IPS DF 4.7 (cell line): ENCODE measurements around the gene ANKRD37.

Experiments used
- DNase-seq: peaks from one replicate; pipeline ENCODE4 v3.0.0-alpha.2; 2013; ENCODE audit warnings: low spot score; ENCODE audit errors: extremely low read depth

Gene ANKRD37

DNA sequence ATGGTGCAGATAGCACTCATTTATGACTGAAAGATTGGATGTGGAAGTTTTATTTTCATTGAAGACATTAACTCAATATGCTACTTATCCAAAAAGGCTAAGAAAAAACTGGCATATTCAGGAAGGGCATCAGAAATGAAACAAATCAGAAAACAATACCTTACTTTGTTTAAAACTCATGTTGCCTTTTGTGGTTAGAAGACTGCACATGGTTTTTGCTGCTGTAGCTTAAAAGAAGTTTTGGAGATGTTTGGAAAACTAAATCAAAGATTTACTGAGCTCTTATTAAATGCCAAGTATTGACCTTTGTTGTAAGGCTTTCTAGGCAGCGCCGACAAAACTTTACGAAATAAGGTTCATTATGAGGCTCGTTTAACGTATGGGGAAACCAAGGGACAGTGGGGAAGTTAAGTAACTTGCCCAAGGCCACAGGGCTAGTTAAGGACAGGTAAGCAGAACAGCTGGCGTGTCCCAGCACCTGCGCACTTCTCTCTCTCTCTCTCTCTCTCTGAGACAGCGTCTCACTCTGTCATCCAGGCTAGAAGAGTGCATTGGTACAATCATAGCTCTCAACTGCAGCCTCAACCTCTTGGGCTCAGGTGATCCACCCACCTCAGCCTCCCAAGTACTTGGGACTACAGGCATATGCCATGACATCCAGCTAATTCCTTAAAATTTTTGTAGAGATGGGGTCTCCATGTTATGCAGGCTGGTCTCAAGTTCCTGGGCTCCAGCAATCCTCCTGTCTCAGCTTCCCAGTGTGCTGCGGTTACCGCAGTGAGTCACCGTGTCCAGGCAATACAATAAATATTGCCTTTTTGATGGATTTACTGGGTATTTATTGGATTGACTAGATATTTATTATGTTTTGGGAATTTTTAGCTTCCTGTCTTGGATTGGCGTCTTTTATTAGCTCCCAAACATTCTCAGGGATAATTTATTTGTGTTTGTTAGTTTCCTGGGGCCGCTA is 17.0 kb upstream of the ANKRD37 start:
- no peak for DNase-seq

DNA sequence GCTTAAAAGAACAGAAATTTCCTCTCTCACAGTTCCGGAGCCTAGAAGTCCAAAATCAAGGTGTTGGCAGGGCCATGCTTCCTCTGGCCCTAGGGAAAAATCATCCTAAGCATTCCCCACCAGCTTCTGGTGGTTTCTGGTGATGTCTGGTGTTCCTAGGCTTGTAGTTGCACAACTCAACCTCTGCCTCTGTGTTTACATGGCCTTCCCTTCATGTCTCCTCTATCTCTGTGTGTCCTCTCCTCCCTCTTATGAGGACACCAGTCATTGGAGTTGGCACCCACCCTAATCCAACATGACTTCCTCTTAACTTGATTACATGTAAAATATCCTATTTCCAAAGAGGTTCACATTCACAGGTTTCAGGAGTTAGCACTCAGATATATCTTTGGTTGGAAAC is 16.3 kb upstream of the ANKRD37 start:
- DNase-seq = no peak

DNA sequence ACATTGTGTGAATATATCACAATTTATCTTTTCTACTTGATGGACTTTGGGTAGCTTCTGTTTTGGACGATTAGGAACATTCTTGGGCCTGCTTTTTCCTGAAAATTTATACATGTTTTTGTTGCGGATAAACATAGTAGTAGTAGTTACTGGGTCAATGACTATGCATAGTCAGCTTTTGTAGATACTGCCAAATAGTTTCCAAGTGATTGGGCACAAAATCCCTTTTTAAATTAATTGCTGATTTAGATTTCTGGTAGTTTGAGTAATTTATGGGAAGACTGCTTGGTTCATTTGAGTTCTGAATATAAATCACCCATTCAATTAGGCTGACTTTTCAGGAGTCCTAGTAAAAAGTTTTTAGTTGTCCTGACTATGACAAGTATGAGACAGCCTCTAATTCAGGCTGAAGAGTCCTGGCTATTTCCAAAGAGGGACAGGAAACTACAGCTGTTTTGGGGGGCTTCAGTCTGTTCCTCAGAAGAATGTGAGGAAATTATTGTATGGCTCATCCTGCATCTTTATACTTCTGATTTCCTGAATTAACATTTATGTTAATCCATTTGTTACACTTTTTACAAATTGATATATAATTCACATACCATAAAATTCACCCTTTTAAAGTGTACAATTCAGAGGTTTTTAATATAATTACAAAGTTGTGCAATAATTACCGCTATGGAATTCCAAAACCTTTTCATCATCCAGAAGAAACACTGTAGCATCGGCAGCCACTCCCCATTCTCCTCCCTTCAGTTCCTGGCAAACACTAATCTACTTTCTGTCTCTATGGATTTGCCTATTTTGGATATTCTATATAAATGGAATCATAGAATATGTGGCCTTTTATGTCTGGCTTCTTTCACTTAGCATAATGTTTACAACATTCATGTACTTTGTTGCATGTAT is 15.1 kb upstream of the ANKRD37 start:
- DNase-seq = no peak

DNA sequence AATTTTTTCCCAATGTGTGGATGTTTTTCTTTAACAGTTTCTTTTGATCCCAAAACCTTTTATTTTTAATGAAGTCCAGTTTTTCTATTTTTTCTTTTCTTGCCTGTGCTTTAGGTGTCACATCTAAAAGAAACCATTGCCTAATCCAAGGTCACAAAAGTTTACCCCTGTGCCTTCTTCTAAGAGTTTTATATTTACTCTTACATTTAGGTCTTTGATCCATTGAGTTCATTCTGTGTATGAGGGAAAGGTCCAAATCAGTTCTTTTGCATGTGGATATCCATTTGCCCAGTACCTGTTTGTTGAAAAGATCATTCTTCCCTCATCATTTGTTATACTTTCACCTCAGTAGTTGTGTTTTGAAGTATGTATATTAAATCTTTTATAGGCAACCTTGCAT is 13.9 kb upstream of the ANKRD37 start:
- no peak for DNase-seq

DNA sequence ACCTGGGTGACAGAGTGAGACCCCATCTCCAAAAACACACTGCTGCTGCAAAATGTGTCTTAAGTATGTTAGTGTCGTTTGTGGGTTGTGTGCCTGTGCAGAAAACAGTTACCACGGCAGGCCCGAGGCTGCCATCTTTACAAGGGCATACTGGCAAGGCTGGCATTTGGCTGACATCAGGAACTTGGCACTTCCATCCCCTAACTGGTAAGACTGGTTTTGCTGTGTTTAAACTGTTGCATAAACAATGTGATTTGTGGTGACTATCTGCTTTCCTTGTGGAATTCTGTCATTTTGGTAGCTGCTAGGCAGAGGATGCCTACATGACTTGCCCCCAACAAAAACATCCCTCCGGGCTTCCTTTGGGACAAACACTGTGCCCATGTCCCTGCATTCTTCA is 13.2 kb upstream of the ANKRD37 start:
- no peak for DNase-seq

DNA sequence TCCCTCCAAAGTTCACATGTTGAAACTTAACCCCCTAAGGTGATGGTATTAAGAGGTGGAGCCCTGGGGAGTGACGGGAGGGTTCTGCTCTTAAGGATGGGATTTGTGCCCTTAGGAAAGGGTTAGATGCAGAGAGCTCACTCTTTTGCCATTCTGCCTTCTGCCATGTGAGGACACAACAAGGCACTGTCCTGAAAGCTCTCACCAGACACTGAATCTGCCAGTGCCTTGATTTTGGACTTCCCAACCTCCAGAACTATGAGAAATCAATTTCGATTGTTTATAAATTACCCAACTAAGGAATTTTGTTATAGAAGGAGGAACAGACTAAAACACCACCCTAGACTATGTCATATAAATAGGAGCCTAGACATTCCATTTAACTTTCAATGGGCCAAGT is 12.6 kb upstream of the ANKRD37 start:
- DNase-seq = no peak

DNA sequence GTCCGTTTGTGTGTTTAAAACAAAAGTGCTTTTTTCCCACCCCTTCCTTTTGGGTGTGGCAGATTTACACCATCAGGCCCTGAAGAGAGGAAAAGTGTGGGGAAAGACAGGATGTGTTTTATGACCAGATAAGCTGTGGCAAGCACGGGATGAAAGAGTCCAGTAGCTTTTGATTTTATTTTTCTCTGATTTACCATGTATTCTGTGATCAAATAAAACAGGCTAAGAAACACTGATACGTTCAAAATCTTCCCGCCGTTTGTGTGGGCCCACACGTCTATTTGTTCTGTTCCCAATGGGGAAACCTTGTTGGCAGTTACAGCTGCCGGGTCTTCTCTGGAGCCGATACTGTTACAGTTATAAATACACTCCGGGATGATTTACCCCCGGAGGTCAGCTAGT is 11.7 kb upstream of the ANKRD37 start:
- DNase-seq = no peak

DNA sequence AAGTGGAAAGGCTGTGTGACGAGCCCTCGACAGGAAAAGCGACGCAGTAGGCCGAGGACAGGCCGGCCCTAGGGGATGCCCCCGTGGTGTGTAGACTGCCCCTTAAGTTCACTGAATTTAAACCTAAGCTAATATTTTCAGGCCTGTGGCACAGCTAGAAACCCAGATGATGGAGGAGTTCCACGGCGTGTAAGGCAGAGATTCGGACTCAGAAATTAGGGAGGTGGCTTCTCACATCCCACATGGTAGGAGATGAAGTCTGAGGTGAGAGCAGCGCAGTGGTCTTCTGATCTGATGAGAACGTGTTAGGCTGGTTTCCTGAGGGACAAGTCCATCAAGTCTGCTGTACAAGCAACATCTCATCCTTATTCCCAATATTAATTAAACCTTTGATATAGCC is 8.7 kb upstream of the ANKRD37 start:
- no peak for DNase-seq

DNA sequence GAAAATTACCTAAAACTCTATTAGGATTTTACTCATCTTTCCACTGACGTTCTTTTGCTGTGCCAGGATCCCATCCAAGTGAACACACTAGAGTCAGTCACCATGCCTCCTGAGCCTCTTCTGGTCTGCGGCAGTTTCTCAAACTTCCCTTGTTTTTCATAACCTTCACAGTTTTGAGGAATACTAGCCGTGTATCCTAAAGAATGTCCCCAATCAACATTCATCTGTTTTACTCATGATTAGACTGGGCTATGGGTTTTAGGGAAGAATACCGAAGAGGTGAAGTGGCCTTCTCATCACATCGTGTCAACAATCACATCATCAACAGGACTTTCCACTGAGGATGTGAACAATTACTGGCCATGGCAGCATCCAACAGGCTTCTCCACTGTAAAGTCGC is 5.7 kb upstream of the ANKRD37 start:
- no peak for DNase-seq

DNA sequence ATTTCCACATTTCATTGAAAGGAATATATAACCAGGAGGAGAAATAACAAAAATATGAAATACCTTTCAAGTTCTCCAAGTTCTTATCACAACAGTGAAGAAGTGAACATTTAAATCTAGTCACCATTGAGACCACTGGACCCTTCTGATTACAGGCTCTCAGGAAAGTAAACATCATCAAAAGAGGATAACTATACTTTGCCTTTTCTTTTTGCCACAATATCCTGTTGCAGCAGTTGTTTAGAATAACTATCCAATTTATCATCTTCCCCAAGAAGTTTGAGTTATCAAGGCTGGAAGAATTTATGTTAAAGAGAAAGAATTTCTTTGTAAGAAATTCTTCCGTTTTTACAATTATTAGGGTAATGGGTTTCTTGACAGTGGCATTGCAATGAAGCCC is 4.5 kb upstream of the ANKRD37 start:
- DNase-seq = no peak

DNA sequence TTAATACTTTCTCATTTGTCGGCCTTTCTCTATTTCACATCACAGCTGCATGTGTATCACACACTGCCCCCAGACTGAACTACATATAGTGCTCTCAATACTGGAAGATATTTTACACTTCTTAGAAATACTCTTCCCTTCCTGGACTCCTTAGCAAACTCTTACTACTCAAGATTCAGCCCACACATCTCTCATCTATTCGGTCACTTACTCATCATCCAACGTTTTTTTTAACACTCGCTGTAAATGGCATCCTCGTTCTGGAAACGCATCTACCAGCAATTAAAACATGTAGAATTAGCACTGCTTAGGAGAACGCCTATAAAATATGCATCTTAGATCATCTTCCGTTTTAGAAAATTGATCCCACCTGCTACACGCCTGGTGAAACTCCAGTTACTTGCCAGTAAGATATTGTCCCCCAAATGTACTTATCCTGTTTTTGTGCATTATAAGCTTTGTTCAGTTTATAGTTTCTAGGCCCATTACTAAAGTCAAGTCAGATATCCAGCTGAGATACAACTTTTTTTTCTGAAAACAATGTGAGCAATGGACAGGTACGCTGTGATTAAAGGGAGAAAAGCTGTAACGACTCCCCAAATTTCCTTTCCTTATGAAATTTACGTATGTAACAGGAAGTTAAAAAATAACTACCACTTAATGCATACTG is 1.9 kb upstream of the ANKRD37 start:
- no peak for DNase-seq

DNA sequence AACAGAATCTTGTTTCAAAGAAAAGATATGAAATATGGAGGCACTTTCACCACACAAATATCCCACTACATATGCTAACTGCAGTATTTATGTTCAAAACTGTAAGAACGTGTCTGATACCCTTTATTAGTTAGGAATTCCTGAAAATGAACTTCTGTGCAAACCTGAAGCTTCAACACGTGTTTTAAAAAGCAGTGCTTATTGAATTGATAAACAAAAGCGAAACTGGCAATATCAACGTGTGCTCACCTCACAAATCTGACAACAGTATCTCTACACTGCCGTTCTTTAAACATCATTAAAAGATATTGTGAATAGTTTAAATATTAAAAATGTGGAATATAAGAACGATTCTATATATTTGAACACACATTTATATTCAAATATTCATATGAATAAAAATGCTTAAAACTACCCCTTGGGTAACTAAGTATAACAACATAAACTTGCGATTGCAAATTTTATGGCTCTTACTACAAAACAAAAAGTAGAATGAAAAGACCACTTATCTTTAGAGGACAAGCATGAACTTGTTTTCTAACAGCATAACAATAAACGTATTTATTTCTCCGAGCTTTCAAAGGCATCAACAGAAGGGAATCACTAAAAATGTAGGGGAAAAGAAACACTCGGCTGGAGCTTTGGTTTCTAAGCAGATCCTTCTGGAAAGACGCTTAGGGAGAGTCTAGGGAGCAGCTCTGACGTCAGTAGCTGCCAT is 1.2 kb upstream of the ANKRD37 start, which contains the start of gene LRP2BP:
Gene LRP2BP (minus strand): TSS at position 687 of the 718 bp plus-strand sequence. CDS start 17,738 bp downstream, outside the sequence.
- no peak for DNase-seq

DNA sequence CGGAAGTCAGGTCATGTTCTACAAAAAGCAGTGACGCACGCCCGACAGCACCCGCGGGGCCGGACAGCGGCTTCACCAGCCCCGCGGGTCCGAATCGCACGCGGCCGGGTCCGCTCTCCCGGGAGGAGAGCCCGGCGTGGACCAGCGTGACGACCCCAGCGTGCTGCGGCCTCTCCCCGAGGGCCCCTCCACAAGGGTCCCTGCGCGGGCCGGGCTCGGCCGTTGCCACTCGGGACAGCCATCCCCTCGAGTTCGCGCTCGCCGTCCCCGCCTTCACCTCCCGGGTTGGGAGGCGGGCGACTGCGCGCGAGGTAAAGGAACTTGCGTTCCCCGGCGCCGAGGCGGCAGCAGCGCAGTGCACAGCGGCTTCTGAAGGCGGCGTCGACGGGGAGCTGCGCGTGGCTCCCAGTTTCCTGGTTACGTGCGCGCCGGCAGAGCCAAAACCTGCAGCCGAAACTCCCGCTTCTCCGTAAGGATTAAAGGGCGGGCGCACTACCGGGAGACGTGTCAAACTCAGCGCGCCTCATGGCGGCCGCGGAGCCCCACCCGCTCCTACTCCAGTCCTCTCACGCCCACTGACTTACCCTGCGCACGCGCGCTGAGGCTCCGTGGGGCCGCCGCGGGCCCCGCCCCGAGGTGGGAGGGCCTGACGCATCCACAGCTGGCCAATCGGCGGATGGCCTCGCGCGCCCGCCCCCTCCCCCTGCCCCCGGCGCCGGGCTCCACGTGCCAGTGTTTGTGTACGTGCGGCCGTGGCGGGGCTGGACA is 501 bp upstream of the ANKRD37 start:
- no peak for DNase-seq

DNA sequence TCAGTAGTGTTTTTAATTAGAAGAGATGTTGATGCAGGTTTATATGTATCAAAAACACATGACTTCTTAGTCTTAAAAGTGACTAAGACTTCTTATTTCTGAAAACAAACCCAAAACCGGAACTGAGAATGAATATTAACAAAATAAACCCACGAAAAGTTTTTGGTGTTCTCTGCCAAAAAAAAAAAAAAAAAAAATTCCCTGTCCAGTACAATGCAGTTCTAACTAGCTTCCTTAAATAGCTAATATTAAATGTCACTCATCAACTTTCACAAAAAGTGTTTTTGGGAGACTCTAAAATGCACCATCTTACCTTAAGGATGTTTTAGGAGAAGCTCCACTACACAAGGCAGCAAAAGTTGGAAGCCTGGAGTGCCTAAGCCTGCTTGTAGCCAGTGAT is 2.0 kb downstream of the ANKRD37 start:
- DNase-seq = no peak

DNA sequence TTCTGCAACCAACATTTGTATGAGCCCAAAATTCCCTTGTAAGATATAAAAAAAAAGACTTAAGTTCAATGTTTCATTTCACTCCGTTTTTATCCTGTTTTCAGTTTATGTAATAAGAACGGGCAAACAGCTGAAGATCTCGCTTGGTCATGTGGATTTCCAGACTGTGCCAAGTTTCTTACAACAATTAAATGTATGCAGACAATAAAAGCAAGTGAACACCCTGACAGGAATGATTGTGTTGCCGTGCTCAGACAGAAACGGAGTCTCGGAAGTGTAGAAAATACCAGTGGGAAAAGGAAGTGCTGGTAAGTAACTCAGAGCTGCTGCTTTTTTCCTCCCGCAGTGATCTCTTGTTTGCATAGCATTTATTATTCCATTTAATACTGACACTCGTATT is 2.8 kb downstream of the ANKRD37 start:
- DNase-seq = no peak

DNA sequence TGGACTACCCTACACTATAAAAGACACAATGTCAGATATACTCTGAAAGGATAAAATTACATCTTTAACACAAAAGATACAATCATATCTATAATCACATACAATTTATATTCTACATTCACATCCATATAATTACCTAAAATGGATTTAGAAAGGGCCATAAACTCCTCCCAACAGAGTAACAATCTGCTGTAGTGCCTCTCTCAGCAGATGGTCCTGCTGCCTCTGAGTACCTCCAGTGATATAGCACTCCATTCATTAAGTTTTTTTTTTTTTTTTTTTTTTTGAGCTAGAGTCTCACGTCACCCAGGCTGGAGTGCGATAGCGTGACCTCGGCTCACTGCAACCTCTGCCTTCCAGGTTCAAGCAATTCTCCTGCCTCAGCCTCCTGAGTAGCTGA is 7.4 kb downstream of the ANKRD37 start:
- DNase-seq = no peak

DNA sequence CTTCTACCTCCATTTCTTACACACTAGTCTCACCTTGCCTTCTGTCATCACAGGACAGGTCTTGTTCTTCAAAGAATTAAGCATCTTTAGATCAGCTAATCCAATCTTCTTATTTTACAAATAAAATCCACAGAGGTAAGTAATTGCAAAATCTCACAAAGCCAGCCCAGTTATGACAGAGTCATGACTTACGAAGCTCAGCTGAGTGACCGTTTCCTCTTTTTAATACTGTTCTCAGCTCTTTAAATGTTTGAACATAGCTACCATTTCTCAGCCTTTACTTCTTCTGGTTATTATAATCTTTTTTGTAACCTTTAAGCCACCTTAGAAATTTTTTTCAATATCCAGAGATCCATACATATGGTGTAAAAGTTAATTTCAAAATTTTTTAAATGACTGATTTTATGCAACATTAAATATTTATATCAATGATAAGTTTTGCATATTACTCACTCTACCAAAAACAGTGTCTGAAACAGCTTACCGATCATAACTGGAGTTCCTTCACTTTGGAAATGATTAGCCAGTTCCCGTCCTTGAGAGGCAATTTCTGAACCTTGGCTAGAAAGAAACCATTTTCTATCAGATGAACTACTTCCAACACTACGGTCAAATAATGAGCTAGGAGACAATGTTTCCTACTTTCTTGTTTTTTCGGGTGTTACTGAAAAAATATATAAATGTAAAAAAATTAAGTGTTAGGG is 8.8 kb downstream of the ANKRD37 start:
- DNase-seq = no peak

DNA sequence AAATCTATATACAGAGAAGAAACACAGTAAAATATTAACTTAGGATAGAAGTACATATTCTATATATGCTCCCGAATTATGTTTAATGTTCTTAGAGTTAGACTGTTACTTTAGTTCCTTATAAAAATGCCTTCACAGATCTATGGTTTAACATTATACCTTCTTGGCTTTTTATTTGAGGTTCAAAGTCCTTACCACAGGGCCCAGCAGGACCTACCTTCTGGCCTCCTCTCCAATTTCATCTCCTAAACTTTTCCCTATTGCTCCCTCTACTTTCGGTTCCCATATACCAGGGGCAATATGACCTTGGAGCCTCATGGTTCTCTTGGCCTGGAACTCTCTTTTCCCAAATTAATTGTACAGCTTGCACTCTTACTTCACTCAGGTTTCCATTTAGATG is 11.8 kb downstream of the ANKRD37 start:
- no peak for DNase-seq

DNA sequence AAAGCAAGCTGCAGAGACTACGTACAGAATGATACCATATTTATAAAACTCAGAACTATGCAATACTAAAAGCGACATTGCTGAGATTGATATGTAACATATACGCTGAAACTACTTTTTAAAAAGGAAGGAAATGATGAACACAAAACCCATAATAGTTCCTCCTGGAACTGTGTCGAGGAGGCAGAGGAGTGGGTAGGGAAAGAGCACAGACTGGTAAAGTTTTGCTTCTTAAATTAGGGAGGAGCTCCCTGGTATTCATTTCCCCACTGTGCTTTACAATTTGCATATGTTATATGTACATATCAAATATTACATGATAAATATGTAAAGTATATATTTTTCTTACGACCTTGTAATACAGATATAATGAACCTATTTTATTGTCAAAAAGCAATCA is 15.2 kb downstream of the ANKRD37 start:
- DNase-seq = no peak

DNA sequence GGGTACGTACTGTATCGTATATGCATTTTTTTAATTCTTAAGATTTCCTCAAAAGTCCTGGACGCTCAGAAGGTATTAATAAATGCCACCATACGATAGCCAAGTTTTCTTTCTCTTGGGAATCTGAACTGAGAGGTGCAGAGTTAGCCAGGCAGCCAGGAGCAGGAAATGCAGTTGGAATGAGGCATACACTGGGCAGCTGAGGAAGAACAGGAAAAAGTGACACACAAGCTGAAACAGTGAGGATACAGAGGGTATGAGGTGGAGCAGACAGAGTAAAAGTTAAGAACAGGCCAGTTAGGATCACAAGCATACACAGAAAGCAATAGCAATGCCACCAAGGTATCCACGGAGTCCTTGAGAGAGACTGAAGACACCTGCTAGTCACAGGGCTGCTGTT is 15.8 kb downstream of the ANKRD37 start:
- DNase-seq = no peak
